ENCODE measurements around the gene AQP12A. TPM values are rescaled to one million over a fixed set of nuclear protein-coding genes. Genes with fewer than 3 reads are reported as not detected.

The AQP12A gene
- polyA plus RNA-seq, 5 donors: not detected

DNA sequence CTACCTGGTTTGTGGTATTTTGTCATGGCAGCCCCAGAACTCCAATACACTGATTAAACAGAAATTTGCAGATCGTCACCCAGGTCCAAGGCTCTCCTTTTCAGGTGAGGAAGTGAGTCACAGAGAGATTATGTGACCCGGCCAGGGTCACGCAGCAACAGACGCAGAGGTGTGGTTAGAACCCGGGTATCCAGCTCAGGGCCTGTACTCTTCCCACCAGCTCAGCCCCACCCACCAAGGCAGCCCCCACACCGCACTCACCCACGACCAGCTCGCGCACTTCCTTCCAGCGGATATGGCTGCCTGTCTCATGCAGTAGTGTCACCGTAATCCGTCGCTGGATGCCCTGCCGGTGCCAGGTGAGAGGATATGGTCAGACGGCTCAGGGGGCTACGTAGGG lies 48.1 kb downstream of the AQP12A start:
- no peak for DNase-seq

- no peak for DNase-seq
Measured at GRCh38 chr2:240741091-240741490, 49.4 kb downstream of the AQP12A start.

DNA sequence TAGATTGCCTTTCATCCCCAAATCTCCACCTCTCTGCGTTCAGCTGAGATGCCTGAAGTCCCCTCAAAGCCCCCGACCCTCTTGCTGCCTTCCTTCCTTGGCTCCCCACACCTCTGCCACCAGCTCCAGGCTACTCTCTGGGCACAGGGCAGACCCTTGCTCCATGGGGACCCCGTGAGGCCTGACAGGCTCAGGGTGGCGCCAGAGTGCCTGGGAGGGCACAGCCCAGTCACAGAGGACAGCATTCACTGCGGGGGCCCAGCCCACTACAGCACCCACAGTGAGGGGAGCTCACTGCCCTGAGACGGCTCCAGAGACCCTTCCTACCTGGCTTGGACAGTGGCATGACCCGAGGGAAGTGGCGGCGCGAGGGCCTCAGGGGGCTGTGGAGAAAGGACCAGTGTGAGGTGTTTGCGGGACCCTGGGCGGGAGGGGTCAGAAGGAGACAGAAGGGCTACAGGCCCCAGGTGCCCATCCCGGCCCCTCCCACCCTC lies 51.0 kb downstream of the AQP12A start:
- DNase-seq: no peak

GRCh38 chr2:240745456-240745855 lies 53.8 kb downstream of the AQP12A start:
- DNase-seq: no peak

DNA sequence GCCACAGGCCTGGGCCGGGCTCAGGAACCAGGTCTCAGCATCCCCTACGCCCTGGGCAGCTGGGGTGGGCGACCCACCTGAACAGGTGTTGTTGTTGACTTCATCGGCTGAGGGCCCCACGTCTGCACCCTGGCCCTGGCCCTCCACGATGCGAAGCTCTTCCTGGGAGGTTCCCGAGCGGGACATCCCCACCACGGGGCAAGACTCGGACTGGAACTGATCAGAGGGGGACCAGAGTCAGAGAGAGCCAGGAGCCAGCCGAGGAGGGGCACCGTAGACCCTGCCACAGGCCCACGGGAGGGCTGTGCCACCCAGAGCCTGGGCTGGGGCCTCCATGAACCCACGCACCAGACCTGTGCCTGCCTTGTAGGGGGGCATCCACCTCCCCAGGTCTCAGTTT lies 54.3 kb downstream of the AQP12A start:
- DNase-seq: no peak

DNA sequence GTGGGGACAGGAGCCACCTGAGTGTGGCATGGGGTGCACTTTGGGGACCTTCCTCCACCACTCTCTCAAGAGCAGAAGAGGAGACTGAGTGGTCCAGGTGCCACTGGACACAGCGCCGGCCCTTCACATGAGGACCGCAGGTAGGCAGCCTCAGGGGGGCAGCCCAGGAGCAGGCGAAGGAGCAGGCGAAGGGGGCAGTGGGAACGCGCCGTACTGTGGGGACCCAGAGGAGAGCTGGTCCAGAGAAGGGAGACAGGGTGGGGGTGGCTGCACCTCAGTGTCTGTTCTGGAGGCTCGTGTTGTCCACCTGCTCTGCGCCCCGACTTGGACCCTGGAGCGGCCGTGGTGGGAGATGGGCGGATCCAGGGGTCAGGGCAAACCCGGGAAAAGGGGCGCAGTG lies 55.0 kb downstream of the AQP12A start:
- DNase-seq: no peak

DNA sequence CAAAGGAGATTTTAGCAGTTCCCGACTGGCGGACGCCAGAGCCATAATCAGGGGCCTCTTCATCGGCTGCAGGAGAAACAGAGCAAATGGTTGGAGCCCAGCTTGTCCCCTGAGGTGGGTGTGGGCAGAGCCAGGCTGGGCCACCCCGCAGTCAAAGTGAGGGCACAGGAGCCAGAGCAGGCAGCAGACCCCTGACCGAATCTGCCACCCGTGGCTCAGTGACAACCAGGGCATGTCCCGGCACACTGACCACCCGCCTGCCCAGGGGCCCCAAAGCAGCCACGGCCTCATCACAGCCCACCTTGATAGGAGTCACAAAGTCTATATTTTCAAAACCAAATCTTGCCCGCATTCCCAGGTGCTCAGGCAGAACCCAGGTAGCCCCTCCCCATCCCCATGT lies 55.6 kb downstream of the AQP12A start:
- DNase-seq: no peak

Other genes starting within 250 kb of the AQP12A start
- gene ANKMY1, start 133.9 kb upstream of the AQP12A start, polyA plus RNA-seq (ENCODE audit: insufficient read depth in 1 of 5, insufficient read length in 5 of 5, low replicate concordance in 1 of 5): 10 to 100 TPM in 4 of 5 donors, 1 to 10 TPM in 1; 8.8 to 18.6 (median 14.7) TPM
- 1 to 10 TPM; 5.2 to 6.1 (median 5.8) TPM for gene DUSP28, start 131.5 kb upstream of the AQP12A start, polyA plus RNA-seq (ENCODE audit: insufficient read depth in 1 of 5, insufficient read length in 5 of 5, low replicate concordance in 1 of 5)
- gene RNPEPL1, start 123.4 kb upstream of the AQP12A start, polyA plus RNA-seq (ENCODE audit: insufficient read depth in 1 of 5, insufficient read length in 5 of 5, low replicate concordance in 1 of 5): 10 to 100 TPM; 16.3 to 36.7 (median 20.2) TPM
- gene CAPN10, start 105.1 kb upstream of the AQP12A start, polyA plus RNA-seq (ENCODE audit: insufficient read depth in 1 of 5, insufficient read length in 5 of 5, low replicate concordance in 1 of 5): 10 to 100 TPM; 18.0 to 33.9 (median 26.2) TPM
- 1 to 10 TPM; 1.2 to 3.7 (median 3.0) TPM for gene GPR35, start 66.4 kb upstream of the AQP12A start, polyA plus RNA-seq (ENCODE audit: insufficient read depth in 1 of 5, insufficient read length in 5 of 5, low replicate concordance in 1 of 5)
- under 1 TPM in 1 of 5 donors, not detected in 4; 0.05 TPM for gene AQP12B, start 9.0 kb upstream of the AQP12A start, polyA plus RNA-seq (ENCODE audit: insufficient read depth in 1 of 5, insufficient read length in 5 of 5, low replicate concordance in 1 of 5)
- gene KIF1A, start 128.4 kb downstream of the AQP12A start, polyA plus RNA-seq (ENCODE audit: insufficient read depth in 1 of 5, insufficient read length in 5 of 5, low replicate concordance in 1 of 5): 1 to 10 TPM; 1.2 to 4.9 (median 1.8) TPM
- under 1 TPM; 0.06 to 0.54 (median 0.18) TPM for gene AGXT, start 177.0 kb downstream of the AQP12A start, polyA plus RNA-seq (ENCODE audit: insufficient read depth in 1 of 5, insufficient read length in 5 of 5, low replicate concordance in 1 of 5)
- gene MAB21L4, start 204.3 kb downstream of the AQP12A start, polyA plus RNA-seq (ENCODE audit: insufficient read depth in 1 of 5, insufficient read length in 5 of 5, low replicate concordance in 1 of 5): 1 to 10 TPM in 4 of 5 donors, under 1 TPM in 1; 0.61 to 4.6 (median 1.4) TPM
- gene CROCC2, start 214.5 kb downstream of the AQP12A start, polyA plus RNA-seq (ENCODE audit: insufficient read depth in 1 of 5, insufficient read length in 5 of 5, low replicate concordance in 1 of 5): 1 to 10 TPM in 4 of 5 donors, under 1 TPM in 1; 0.95 to 3.5 (median 2.7) TPM

All from right lung (tissue), 5 donors.